Measurements from ENCODE around the gene GNG4.

DNA sequence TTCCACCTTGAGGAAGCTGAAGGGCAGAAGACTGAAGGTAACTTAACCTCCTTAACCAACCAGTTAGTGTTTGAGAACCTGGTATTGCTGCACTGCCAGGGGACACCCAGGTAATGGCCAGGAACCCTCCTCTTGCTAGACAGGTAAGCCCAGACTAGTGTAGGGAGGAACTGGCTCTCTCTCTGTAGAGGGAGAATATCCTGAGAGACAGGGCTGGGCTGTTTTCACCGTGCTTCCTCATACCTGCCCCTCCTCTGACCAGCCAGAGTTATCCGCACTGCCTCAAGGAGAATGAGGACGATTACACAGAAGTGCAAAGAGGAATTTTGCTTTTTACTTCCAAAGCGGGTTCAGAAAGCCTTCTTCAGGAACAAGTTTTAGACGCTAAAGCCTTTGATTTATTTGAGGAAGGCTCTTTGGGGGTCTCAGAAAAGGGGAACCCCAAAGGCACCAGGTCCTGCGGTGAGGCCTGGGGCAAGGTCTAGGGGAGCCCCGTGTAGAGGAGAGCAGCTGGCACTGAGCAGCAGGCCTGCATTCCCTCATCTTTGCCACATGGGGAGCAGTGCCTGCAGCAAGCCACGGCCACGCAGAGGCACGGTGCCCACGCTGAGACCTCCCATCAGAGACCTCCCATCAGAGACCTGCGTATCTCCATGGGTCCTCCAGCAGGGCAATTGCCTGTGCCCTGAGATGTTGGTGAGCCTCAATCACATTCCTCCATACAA, 13.5 kb downstream of the GNG4 start:
- TF ChIP-seq, protein P1, sequence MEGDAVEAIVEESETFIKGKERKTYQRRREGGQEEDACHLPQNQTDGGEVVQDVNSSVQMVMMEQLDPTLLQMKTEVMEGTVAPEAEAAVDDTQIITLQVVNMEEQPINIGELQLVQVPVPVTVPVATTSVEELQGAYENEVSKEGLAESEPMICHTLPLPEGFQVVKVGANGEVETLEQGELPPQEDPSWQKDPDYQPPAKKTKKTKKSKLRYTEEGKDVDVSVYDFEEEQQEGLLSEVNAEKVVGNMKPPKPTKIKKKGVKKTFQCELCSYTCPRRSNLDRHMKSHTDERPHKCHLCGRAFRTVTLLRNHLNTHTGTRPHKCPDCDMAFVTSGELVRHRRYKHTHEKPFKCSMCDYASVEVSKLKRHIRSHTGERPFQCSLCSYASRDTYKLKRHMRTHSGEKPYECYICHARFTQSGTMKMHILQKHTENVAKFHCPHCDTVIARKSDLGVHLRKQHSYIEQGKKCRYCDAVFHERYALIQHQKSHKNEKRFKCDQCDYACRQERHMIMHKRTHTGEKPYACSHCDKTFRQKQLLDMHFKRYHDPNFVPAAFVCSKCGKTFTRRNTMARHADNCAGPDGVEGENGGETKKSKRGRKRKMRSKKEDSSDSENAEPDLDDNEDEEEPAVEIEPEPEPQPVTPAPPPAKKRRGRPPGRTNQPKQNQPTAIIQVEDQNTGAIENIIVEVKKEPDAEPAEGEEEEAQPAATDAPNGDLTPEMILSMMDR (IDR thresholded peaks at IDR 0.05) = no peak
- TF ChIP-seq POLR2A (IDR thresholded peaks at IDR 0.05) = no peak
